Limb (tissue), 2 donors: Measurements from ENCODE around the gene MALRD1.

ENCODE experiments used
- DNase-seq, 2 donors: peaks; one replicate each; pipeline ENCODE4 v3.0.0-alpha.2; 2016; ENCODE audit errors: extremely low spot score in 2 of 2

The MALRD1 gene

DNA sequence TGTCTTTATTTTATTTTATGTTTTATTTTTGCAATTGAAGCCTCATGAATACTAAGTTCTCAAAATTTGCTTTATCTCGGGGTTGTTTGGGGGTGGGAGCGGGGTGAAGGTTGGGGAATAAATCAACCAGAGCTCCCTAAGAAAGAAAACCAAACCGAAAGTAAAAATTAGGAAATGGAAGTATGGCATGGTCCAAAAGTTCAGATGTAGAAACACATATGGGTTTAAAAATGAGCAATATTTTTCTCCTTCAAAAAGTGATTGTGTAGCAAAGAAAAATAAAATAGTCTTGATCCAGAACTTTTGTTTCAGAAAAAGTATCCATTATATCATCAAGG, 590.3 kb downstream of the MALRD1 start:
- no peak for DNase-seq

DNA sequence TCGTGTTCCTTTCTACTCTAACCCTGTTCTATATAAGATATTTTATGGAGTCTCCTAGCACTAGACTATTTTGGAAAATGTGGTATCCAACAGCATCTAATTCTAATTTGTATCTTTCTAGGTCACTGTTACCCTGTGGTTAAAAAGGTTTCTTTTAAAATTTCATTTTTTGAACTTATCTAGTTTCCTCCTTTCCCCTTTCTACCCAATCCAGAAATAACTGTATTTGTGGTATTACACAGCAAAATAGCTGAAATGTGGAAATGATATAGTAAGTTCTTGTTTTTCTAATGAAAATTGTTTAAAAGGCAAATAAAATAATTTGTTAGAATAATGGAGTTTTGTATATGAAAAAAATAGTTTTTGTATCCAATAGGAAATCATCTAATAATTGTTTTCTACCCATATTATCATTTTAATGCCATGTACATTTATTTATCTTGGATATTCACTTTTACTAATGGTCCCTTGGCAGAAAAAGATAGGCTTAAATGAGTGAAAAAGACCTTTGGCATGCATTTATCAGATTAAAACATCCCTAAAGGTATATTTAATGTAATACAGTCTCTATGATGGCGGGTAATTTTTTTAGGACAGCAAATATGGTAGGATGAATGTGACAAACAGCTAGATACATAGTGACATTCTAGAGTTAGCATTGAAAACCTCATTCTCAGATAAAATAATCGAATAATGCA, 592.1 kb downstream of the MALRD1 start:
- no peak for DNase-seq

DNA sequence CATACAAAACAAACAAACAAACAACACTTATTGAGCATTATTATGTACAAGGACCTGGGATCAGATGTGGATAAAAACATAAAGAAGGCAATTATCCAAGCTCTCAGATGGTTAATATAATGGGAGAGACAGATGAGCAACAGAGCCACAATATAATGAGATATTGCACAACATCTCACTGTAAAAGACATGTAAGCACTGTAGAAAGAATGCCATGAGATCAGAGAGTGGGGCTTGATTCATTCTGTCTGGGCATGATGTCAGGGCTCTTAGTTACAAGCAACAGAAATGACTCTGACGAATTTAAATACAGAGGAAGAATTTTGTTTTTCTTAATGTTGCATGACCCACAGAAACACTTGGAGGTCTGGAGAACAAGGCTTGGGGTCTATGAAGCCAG, 602.9 kb downstream of the MALRD1 start:
- no peak for DNase-seq

DNA sequence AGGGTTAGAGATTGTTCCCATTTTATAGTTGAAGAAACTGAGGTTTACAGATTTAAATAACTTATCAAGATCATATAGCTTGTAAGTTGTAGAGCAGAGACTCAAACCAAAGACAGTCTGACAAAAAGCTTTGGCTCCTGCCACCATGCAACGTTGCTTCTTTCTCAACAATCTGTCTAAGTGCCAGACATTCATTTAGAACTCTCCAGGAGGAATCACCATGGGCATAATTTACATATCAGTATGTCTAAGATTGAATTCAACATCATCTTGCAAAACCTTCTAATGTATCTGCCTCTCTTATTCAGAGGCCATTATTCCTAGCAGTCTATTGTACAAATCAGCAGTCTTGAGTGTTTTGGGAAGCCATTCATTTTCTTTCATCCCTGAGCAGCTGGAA, 604.1 kb downstream of the MALRD1 start:
- DNase-seq: no peak

DNA sequence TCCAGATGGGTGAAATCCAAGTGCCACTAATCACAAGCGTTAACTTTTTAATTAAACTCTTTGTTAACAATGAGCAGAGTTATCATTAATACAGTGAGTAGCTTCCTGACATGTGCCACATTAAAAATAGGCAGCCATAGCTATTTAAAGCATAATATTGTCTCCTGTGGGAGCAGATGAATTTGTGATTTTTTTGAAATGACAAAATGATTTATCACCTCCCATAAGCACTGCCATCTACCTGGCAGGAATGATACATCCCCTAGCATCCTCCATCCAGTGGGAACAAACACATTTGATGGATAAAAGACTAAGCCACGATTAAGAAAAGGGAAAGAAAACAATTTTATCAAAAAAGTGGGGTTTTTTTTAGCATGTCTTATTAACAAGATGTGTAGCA, 605.3 kb downstream of the MALRD1 start:
- DNase-seq: no peak

DNA sequence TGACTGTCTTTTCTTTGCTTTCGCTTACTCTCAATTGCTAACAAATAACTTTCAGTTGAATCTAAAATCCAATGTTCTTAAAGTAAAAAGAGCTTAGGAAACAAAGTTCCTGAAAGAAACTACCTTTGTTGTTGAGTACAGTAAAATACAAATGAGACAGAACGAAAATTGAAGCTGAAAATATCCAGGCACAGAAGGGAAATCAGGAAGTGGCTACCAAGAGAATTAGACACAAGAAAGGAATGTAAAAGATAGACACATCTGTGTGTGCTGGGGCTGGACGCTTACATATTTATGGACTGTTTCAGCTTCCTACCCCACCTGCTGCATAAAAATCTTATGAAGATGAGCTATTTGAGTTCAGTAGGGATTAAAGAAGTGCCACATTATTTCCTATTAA, 606.0 kb downstream of the MALRD1 start:
- no peak for DNase-seq

DNA sequence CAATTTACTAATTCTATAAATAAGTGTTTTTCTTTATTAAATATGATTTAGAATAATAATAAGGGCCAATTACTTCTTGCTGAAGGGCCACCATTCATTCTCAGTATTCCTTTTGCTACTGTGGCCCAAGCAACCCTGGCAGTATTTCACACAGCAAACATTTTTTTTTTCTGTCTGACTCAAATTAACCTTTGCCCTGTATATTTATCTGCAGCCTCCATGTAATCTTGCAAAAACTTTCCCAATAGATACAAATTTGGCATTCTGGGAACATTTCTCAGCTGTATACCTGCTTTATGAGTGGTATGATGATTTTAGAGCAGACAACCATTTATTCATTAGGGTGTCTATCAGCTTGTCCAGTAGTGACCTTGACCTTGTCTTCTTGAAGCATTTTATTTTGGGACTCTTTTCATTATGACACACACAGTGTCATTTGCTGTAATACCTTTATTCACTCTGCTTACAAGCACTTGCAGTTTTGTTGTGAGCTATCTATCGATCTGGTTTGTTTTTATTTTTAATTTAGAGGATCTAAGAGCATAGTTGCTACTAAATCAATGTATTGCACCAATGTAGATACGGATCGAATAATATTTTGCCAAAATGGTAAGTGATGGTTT, 607.9 kb downstream of the MALRD1 start:
- no peak for DNase-seq

DNA sequence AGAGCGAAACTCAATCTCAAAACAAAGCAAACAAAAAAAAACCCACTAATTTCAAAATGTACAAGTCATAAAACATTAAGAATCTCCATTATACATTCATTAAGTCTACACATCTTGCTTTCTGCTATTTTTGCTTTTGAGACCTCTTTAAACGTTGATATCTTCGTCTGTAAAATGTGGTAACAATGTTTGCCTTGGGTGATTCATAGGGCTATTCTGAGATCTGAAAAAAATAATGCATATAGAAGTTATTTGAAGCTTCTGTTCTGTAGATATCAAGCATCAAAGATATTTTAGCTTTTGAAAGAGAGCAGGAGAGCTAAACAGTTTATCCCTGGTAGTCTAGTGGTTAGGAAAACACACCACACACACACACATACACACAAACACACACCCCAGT, 609.5 kb downstream of the MALRD1 start:
- DNase-seq: no peak

DNA sequence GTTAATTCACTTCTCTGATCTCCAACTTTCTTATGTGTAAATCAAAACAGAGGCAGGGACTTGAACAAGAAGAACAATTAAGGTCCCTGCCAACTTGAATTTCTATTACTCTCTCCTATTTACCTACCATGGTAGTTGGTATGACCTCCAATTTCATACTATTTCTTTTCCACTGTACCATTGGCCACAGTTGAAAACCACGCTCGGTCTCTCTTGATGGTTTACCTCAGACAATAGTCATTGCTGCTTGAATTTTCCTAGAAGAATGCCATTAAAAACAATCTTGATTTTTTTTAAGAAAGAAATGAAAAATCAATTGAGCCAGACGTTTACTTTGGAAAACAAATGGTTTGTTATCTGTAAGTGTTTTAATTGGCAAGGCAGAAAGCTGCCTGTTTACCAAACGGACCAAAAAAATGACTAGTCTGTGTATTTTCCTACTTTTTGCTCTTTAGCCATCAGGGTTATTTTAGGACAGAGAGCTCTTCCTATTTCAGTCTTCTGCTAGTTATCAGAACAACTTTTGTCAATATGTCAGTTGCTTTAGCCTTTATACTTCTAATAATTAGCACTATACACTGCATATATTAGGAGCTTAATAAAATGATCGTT, 610.1 kb downstream of the MALRD1 start:
- no peak for DNase-seq

DNA sequence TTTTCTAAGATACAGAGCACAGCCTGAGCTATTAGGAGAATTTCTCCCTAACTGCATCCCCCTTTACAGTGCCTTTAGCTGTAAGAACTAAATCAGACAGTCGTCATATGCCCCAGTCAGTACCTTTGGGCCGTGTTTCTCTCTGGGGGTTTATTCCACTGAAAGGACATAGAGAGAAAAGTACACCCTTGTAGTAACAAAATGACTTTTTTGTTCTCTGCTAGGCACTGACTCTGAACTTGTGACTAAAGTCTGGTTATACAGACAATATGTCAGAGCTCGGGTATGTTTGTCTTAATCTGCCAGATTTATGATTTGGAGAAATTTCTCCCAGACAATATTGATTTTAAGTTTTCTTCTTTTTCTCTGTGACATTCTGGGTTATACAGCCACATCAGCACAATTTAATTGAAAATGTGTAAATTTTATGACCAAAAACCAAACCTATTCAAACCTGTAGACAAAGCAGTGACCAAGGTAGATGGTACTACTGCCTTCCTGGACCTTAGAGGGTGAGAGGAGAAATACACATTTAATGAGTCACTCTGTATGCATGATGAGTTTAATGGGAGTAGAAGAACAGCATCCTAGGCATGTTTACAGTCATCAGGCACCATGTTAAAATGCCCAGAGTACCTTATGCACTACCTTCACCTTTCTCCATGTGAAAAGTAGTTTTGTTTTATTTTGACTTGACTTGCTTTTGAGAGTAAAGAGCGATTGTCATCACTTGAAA, 611.5 kb downstream of the MALRD1 start:
- DNase-seq: no peak

DNA sequence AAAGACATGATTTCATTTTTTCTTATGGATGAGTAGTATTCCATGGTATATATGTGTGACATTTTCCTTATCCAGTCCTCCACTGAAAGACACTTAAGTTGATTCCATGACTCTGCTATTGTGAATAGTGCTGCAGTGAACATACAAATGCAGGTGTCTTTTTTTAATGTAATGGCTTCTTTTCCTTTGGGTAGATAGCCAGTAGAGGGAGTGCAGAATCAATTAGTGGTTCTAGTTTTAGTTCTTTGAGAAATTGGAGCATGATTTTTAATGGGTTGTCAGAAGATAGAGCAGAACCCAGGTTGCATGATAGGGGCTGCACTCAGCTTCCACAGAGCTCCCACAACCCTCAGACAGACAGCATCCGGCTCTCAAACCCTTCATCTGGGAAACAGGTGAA, 614.7 kb downstream of the MALRD1 start:
- DNase-seq: no peak

DNA sequence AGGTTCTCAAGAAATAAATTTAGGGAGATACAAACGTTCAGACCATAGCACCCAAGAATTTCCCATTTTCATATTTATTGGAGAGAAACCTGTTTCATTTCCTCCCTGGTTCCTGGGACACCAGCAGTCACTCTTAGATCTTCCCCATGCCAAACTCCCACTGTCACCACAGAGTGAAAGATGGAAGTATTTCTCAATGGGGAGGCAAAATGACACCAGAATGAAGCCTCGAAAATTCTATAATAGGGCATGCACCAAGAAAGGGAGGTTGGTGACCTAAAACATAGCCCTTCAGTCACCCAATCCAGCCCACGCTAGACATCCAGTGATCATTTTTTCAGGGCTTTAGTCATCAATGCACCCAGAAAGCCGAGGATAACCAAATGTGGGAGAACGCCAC, 619.5 kb downstream of the MALRD1 start:
- no peak for DNase-seq

DNA sequence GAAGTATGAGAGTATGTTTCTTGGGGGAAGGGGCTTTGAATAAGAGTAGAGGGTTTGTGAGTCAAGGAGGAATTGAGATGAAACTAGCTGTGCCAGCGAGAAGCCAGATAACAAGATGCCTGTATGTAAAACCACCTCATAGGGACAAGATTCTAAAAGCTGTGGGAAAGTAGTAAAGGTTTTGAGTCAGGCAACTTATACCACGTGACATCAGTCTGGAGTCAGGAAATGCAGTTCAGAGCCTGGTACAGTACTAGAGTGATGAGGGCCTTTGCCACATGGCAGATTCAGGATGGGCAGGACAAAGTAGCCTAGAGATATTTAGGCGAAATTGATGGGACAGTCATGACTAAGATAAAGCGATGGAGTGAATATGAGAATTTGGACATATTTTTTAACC, 627.5 kb downstream of the MALRD1 start:
- no peak for DNase-seq

DNA sequence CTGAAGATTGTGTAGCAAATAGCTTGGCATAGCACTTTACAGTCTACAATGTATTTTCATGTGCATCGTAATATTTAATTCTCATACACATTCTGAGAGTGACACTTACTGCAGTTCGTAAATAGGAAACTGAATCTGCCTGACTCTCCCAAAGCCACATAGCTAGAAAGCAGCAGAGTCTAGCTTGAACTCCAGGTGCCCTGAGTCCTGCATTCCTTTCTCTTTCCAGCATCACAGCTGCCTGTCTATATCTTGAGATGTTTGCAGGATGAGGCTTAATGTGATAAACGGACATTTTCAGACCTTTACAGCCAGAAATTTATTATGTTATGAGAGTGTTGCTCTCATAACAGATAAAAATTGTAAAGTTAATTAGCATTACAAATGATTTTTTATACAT, 634.8 kb downstream of the MALRD1 start:
- DNase-seq: peak in 1 of 2 donors; percentile 24

DNA sequence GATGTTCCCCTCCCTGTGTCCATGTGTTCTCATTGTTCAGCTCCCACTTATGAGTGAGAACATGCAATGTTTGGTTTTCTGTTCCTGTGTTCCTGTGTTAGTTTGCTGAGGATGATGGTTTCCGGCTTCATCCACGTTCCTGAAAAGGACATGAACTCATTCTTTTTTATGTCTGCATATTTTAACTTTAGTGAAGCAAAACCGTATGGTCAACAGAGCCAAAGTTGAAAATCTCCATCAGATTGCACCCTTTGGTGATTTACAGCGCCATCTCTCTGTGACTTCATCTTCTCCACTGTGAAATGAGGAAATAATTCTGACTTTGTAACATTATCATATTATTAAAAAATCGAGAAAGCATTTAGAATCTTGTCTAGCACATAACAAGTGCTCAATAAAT, 635.4 kb downstream of the MALRD1 start:
- DNase-seq: no peak

DNA sequence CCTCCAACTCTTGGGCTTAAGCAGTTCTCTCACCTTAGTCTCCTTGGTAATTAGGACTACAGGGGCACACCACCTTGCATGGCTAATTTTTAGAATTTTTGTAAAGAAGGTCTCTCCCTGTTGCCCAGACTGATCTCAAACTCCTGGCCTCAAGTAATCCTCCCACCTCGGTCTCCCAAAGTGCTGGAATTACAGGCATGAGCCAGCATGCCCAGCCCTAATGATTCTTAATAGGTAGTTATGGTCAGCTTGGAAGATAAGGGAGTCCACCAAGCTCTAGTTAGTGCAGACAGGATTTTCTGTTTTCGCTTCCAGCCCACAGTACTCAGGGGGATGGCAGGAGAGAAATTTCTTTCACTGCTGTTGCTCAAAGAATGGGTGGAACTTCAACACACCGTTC, 639.7 kb downstream of the MALRD1 start:
- DNase-seq: no peak

DNA sequence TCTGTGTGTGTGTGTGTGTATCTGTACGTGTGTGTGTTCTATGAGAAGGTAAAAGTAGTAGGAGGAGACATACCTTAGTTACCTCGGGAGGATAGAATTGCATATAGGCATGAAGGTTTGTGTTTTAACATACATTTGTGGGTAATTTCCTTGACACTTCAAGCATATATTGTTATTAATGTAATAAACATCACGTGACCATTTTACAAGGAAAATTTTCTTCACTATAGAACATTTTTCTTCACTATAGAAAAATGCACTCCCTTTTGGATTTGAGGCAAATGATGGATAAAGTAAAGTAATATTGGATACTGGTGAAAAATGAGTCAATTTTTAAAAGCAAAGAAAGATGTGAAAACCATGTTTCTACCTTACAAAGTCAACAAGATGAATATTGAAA, 640.6 kb downstream of the MALRD1 start:
- DNase-seq: no peak

DNA sequence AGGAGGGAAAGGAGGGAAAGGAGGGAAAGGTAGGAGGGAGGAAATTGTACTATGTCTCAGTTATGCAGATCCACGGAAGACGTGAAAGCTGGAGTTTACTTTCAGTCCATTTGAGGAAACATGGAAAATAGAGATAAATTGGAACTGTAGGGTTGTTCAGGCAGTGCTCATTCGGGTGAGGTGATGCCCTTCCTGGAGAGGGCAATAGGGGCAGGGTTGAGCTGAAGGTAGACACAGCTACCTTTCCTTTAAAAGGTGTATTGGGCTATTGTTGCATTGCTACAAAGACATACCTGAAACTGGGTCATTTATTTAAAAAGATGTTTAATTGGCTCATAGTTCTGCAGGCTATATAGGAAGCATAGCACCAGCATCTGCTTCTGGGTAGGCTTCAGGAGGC, 650.7 kb downstream of the MALRD1 start:
- DNase-seq: no peak

DNA sequence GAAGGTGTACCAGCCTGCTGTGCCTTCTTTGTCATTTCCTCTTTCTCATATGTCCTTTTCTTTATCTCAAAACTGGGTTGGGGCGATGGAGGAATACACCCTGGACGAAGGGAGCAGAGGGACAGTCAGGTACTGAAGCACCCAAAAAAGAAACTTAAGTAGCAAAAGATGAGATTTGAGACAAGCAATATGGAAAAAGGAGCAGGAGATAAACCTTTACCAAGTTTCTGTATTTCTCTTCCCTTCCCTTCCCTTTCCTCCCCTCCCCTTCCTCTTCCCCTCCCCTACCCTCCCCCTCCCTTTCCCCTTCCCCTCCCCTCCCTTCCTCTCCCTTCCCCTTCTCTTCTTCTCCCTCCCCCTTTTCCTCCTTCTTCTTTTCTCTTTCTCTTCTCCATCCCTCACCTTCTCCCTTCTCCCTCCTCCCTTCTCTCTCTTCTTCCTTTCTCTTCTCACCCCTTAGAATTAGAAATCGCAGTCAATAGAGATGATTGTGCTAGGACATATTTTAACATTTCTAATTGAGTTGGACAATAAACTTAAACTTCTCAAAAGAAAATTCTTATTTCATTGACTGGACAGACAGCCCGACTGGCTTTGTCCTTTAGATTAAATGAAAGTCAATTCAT, 652.9 kb downstream of the MALRD1 start:
- no peak for DNase-seq

DNA sequence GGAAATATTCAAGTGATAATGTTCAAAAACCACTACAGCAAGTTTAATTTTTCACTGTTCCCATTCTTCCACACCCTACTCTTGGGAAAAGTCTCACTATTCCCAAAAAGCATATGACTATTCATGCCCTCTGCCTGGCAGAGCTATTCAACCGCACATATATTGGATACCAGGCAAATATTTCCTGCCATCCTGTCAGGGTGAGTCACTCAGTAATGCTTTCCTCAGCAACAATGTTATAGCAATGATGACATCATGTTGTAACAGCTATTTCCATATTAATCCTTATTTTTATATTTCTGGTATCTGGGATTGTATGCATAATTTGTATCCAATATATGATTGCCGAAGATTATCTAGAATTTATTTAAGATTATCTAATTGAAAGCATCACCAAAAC, 653.6 kb downstream of the MALRD1 start:
- DNase-seq: no peak

DNA sequence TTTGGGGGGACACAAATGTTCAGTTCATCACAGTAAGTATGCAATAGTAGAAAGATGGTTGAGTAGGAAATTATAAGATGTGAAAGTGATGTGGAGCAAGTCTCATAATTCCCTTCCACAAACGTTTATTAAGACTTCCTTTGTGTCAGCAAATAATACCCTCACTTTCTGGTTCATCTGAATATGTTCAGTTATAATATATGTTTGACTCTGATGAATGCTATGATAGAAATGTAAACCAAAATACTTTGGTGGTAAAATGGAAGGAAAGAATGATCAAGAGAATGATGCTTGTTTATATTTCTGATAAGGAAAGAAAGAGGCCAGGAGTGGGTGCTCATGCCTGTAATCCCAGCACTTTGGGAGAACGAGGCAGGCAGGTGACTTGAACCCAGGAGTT, 655.9 kb downstream of the MALRD1 start:
- DNase-seq: no peak

DNA sequence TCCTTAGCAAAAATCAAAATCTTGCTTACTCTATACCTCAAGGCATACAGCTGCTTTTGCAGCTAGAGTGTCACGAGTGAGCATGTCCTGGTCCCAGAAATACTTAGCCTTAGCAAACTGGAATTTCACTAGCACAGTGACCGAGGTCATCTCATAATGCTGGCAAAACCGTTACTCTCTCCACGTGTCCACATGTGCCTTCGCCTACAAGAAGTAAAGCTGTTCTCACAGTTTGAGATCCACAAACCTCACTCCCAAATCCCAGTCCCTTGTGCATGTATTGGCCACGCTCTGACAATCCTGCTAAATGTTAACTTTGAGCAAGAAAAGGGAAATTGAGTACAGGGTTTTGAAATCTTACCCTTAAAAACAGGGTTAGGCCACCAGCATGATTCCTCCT, 656.6 kb downstream of the MALRD1 start:
- peak in 1 of 2 donors; percentile 6 for DNase-seq
